Heart right ventricle (tissue), 16 donors: ENCODE data around the gene IGF2BP2. TPM values are rescaled to one million over a fixed set of nuclear protein-coding genes. Genes with fewer than 3 reads are reported as not detected.

Experiments used
- ATAC-seq, 8 donors: fragments of 200-7000 bp; cut with Tn5 transposase; one replicate each; pipeline ENCODE4 v1.9.1; 2020; ENCODE audit warnings: mild to moderate bottlenecking in 8 of 8, moderate library complexity in 8 of 8, moderate number of reproducible peaks in 1 of 8
- DNase-seq, 2 donors: peaks; one replicate each; pipeline ENCODE4 v3.0.0-alpha.2; 2020
- H3K27ac ChIP-seq, 10 donors: fragments of 200-600 bp; sonication (generic) in 2 of 10; one replicate each; pipeline versions ENCODE4 v1.5.0 to v1.8.0; 2020 to 2022; ENCODE audit warnings: mild to moderate bottlenecking in 3 of 10
- H3K27me3 ChIP-seq, 7 donors: fragments of 200-600 bp; one replicate each; pipeline ENCODE4 v1.8.0; 2021 to 2022; ENCODE audit warnings: mild to moderate bottlenecking in 2 of 7
- H3K36me3 ChIP-seq, 9 donors: fragments of 200-600 bp; sonication (generic) in 1 of 9; one replicate each; pipeline versions ENCODE4 v1.5.0 to v1.8.0; 2020 to 2022; ENCODE audit warnings: mild to moderate bottlenecking in 2 of 9
- H3K4me1 ChIP-seq, 9 donors: fragments of 200-600 bp; sonication (generic) in 1 of 9; one replicate each; pipeline versions ENCODE4 v1.5.0 to v1.8.0; 2020 to 2022; ENCODE audit warnings: mild to moderate bottlenecking in 4 of 9
- H3K4me3 ChIP-seq, 10 donors: fragments of 200-600 bp; sonication (generic) in 2 of 10; one replicate each; pipeline versions ENCODE4 v1.5.0 to v1.8.0; 2020 to 2022; ENCODE audit warnings: mild to moderate bottlenecking in 7 of 10, moderate library complexity in 2 of 10
- H3K9me3 ChIP-seq, 11 donors: fragments of 200-600 bp in 10 of 11; sonication (generic) in 2 of 11; one replicate each; pipeline versions ENCODE4 v1.5.0 to v1.8.0; 2013 to 2022; ENCODE audit warnings: mild to moderate bottlenecking in 2 of 11, control low read depth in 1 of 11, moderate library complexity in 1 of 11
- CTCF ChIP-seq, 9 donors: fragments of 200-600 bp; sonication (generic) in 2 of 9; IDR thresholded peaks; one replicate each; pipeline versions ENCODE4 v1.5.0 to v1.8.0; 2021 to 2022; ENCODE audit warnings: antibody characterized with exemption in 9 of 9, mild to moderate bottlenecking in 5 of 9, moderate library complexity in 1 of 9
- WGBS, 2 donors: extraction: QIAGEN DNeasy Blood & Tissue Kit; methylation state at CpG; one replicate each; pipeline ENCODE4 v1.1.7; 2013; ENCODE audit warnings: inconsistent platforms in 1 of 2; 5-methylcytosine and 5-hydroxymethylcytosine counted together
- intact Hi-C, 10 donors: fragments of 100-400 bp; cut with DNase I; formaldehyde crosslinking; loops; one replicate each; pipeline versions ENCODE4 v1.11.1 to v1.14.2; 2022
- polyA plus RNA-seq, 2 donors: library from polyadenylated mRNA; stranded (reverse); fragments of 200-250 nt; gene quantifications; one replicate each; pipeline ENCODE4 v1.2.3, GENCODE V29; 2013
- total RNA-seq, 10 donors: library from RNA; stranded (reverse); fragmentation: NEBNext Ultra II Directional in 3 of 10; extraction: Animal tissue kit (Norgen Biotek cat#: 25700) in 3 of 10; gene quantifications; one replicate each; pipeline versions ENCODE4 v1.2.1 to v1.2.4, GENCODE V29; 2021 to 2023
- donor health status: Arrhythmogenic right ventricular cardiomyopathy.
- donor health status: ischemic (EF 13 %, LVEDD 7.1; RV severe dilation, severe dysfunction).
- donor health status: healthy with polysubstance abuse.
- donor health status: DM: no; HTN: yes; CAD: no.
- donor health status: DM: no; HTN: no; CAD: no.
- donor health status: ischemic (EF 25% LVEDD 6.9; RV normal size, moderate dysfunction).
- donor health status: ischemic (EF 25% LVEDD 5.7; RV mildly dilated, moderate dysfunction).
- donor health status: healthy.
- donor health status: DM: yes; HTN: yes; CAD: no.
- donor health status: Ischemic cardiomyopathy.
- donor health status: ischemic (EF 35%, LVEDD 5.7; RV mildly dilated, moderate dysfunction).
- donor health status: nonischemic (EF 11% LVEDD 7.7; RV severe dilation, severe dysfunction).
- donor health status: DM: yes; HTN: yes; CAD: no.
- donor health status: PGD.
- donor health status: ischemic (EF 29% LVEDD 5.4; RV normal size, mild dysfunction).
- donor health status: nonischemic (EF 23%, LVEDD 6.1; RV moderate dilation, normal function).

IGF2BP2 gene
- total and polyA plus RNA-seq, 12 donors: 9.4 to 17.8 (median 15.4) TPM

- Histone ChIP-seq H3K27me3 (no peaks in the 10 kb centered on the region), H3K27ac (peak overlapping the region in 1 of 10 donors; percentile 50), H3K9me3 (no peaks in the 10 kb centered on the region), H3K4me3 (peak overlapping the region in 1 of 10 donors; percentile 12), H3K4me1 (peaks cover 0 to 38% (median 11%) of the 10 kb centered on the region in 9 donors), H3K36me3 (no peaks in the 10 kb centered on the region)
- DNase-seq (peak; percentile 61 to 62), ATAC-seq (peak; percentile 45 to 82 (median 66))
- TF ChIP-seq CTCF (IDR thresholded peaks at IDR 0.05): peak; percentile 82 to 98 (median 95)
- intact Hi-C loops: loop anchor here in 8 of 10 donors (1.0 to 10.0 kb wide), 6 partner anchors 102 to 275 kb away; partner anchors contain the start of gene TRA2B (in 1 of the 8)
- 38 to 45% methylated on average over 18 of the region's 18 CpGs for WGBS, 2 donors
Observed at GRCh38 chr3:185659942-185660921, 164.6 kb downstream of the IGF2BP2 start.

GRCh38 chr3:185658943-185659342, 165.9 kb downstream of the IGF2BP2 start:
- intact Hi-C loops: no loop called here
- Histone ChIP-seq H3K4me1 (peaks cover 0 to 38% (median 11%) of the 10 kb centered on the region in 9 donors), H3K9me3 (no peaks in the 10 kb centered on the region), H3K27me3 (no peaks in the 10 kb centered on the region), H3K36me3 (no peaks in the 10 kb centered on the region), H3K27ac (peak overlapping the region in 2 of 10 donors; percentile 9 to 20), H3K4me3 (no peak overlapping the region)
- 88 to 95% methylated on average over 1 of the region's 1 CpG for WGBS, 2 donors
- DNase-seq: no peak
- TF ChIP-seq CTCF (IDR thresholded peaks at IDR 0.05): no peak
- peak in 1 of 8 donors; percentile 9 for ATAC-seq

- no peaks in the 10 kb centered on the region for H3K27me3 ChIP-seq
- intact Hi-C loops: no loop called here
- 61 to 71% methylated on average over 8 of the region's 8 CpGs for WGBS, 2 donors
- H3K4me1 ChIP-seq: peaks cover 0 to 38% (median 11%) of the 10 kb centered on the region in 9 donors
- no peak overlapping the region for H3K4me3 ChIP-seq
- H3K9me3 ChIP-seq: no peaks in the 10 kb centered on the region
- ATAC-seq (peak in 5 of 8 donors; percentile 14 to 80 (median 47)), DNase-seq (no peak)
- TF ChIP-seq CTCF (IDR thresholded peaks at IDR 0.05): no peak
- H3K36me3 ChIP-seq: no peaks in the 10 kb centered on the region
- H3K27ac ChIP-seq: peak overlapping the region in 1 of 10 donors; percentile 20
Observed at GRCh38 chr3:185658504-185658912, 166.3 kb downstream of the IGF2BP2 start.

GRCh38 chr3:185657691-185658503, 166.9 kb downstream of the IGF2BP2 start:
- Histone ChIP-seq H3K27me3 (no peaks in the 10 kb centered on the region), H3K9me3 (no peaks in the 10 kb centered on the region), H3K36me3 (no peaks in the 10 kb centered on the region), H3K27ac (peak overlapping the region in 2 of 10 donors; percentile 20 to 33), H3K4me1 (peaks cover 0 to 38% (median 11%) of the 10 kb centered on the region in 9 donors), H3K4me3 (no peak overlapping the region)
- TF ChIP-seq CTCF (IDR thresholded peaks at IDR 0.05): no peak
- DNase-seq: no peak
- 92% methylated on average over 15 of the region's 15 CpGs for WGBS, 2 donors
- intact Hi-C loops: no loop called here
- no peak for ATAC-seq
